ENCODE results near the gene MTARC2.

GRCh38 chr1:220787069-220787619 is 39.0 kb downstream of the MTARC2 start:
- TF ChIP-seq, protein P1, sequence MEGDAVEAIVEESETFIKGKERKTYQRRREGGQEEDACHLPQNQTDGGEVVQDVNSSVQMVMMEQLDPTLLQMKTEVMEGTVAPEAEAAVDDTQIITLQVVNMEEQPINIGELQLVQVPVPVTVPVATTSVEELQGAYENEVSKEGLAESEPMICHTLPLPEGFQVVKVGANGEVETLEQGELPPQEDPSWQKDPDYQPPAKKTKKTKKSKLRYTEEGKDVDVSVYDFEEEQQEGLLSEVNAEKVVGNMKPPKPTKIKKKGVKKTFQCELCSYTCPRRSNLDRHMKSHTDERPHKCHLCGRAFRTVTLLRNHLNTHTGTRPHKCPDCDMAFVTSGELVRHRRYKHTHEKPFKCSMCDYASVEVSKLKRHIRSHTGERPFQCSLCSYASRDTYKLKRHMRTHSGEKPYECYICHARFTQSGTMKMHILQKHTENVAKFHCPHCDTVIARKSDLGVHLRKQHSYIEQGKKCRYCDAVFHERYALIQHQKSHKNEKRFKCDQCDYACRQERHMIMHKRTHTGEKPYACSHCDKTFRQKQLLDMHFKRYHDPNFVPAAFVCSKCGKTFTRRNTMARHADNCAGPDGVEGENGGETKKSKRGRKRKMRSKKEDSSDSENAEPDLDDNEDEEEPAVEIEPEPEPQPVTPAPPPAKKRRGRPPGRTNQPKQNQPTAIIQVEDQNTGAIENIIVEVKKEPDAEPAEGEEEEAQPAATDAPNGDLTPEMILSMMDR (optimal IDR thresholded peaks at IDR 0.05 in 1 of 3, IDR thresholded peaks at IDR 0.05 in 1 of 3, conservative IDR thresholded peaks at IDR 0.05 in 1 of 3; ENCODE audit: extremely low read depth in 1 of 3, insufficient read depth in 2 of 3, low read length in 3 of 3): no peak
- TF ChIP-seq EZH2 (IDR thresholded peaks at IDR 0.05; ENCODE audit: low read length): no peak

Data from keratinocyte (primary cell).